Measurements from ENCODE around the gene MIPEP.

GRCh38 chr13:23754997-23755396 lies 134.2 kb downstream of the MIPEP start:
- TF ChIP-seq CTCF (IDR thresholded peaks at IDR 0.05) = no peak
- no peak for TF ChIP-seq POLR2A (IDR thresholded peaks at IDR 0.05)

Data from esophagus squamous epithelium (tissue), 4 donors.